ENCODE measurements around the gene ADARB2.

ADARB2 gene

DNA sequence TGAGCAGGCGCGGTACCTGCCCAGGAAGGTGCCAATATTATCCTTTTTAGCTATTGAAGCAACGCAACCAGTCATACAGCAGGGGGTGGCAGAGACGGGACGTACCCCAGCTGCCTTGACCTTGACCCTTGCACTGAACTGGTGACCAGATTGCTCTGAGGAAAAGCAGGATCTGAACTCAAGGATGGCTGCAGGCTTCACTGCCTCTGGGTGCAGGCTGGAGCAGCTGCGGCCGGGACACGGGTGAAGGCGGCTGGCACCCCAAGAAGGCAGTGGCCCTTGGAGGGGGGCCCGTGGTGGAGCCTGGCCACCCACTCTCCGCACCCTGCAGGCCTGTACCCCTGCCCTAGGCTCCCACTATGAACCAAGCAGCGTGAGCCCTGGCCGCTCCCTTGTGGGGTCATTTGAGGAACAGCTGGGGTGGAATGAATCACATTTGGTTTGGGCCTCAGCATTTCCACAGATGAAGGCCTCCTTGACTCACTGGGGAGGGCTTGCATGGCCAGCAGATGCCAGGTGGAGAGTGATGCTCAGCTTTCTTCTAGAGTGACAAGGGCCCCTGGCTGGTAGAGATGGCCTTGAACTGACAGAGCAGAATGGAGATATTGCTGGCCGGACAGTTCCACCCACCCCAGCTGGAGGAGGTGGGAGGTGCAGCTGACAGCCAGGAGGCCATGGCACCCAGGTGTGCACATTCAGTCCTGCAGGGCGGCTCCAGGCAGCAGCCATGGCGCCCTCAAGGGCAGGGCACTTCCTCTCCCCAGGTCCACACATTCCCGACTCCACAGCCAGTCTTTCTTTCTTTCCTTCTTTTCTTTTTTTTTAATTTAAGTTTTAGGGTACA lies 462.4 kb downstream of the ADARB2 start:
- TF ChIP-seq, protein P1, sequence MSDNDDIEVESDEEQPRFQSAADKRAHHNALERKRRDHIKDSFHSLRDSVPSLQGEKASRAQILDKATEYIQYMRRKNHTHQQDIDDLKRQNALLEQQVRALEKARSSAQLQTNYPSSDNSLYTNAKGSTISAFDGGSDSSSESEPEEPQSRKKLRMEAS (IDR thresholded peaks at IDR 0.05), result no peak
- TF ChIP-seq ZBTB7A (IDR thresholded peaks at IDR 0.05; ENCODE audit: low read depth) (no peak), CREB1 (IDR thresholded peaks at IDR 0.05; ENCODE audit: low read depth) (no peak), FOXM1 (IDR thresholded peaks at IDR 0.05; ENCODE audit: borderline replicate concordance, low read depth) (no peak), EP300 (IDR thresholded peaks at IDR 0.05; ENCODE audit: borderline replicate concordance) (no peak), CEBPB (IDR thresholded peaks at IDR 0.05) (no peak), USF1 (IDR thresholded peaks at IDR 0.05) (no peak), TEAD4 (IDR thresholded peaks at IDR 0.05) (no peak)

DNA sequence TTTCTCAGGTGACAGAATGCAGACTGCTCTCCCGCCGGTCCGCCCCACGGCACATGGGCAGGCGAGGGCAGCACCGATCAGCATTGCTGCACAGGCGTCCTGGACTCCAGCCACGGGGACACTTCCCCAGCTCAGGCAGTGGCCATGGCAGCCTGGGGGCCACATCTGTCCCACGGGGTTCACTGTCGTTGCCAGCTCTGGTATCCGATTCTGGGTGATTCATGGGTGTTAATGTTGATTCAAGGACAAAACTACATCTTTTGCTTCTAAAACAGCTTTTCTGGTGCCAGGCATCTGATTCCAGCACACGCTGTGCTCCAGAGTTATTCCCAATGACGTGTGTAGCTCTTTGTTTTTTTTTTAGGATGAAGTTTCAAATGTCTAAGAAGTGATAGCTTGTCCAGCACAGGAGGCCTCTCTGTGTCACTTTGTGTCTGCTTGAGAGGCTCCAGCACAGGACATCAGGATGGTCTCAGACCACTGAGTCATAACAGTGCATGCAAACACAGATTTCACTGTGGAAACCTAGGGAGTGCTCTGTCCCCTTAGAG lies 463.1 kb downstream of the ADARB2 start:
- no peak for TF ChIP-seq CEBPB (IDR thresholded peaks at IDR 0.05)
- TF ChIP-seq TEAD4 (IDR thresholded peaks at IDR 0.05), result no peak
- no peak for TF ChIP-seq EGR1 (IDR thresholded peaks at IDR 0.05)
- no peak for TF ChIP-seq FOXM1 (IDR thresholded peaks at IDR 0.05; ENCODE audit: borderline replicate concordance, low read depth)
- TF ChIP-seq USF1 (IDR thresholded peaks at IDR 0.05), result no peak
- no peak for TF ChIP-seq TCF12 (IDR thresholded peaks at IDR 0.05; ENCODE audit: low read depth)
- no peak for TF ChIP-seq CREB1 (IDR thresholded peaks at IDR 0.05; ENCODE audit: low read depth)
- no peak for TF ChIP-seq NFIC (IDR thresholded peaks at IDR 0.05)
- TF ChIP-seq, protein P1 (IDR thresholded peaks at IDR 0.05), result no peak
- no peak for TF ChIP-seq ZBTB7A (IDR thresholded peaks at IDR 0.05; ENCODE audit: low read depth)
- TF ChIP-seq REST (IDR thresholded peaks at IDR 0.05; ENCODE audit: low read depth), result no peak
- TF ChIP-seq EP300 (IDR thresholded peaks at IDR 0.05; ENCODE audit: borderline replicate concordance), result no peak
- no peak for TF ChIP-seq TAF1 (IDR thresholded peaks at IDR 0.05; ENCODE audit: low read depth)
- TF ChIP-seq RAD21 (IDR thresholded peaks at IDR 0.05; ENCODE audit: low read depth), result no peak
- TF ChIP-seq YY1 (IDR thresholded peaks at IDR 0.05; ENCODE audit: low read depth), result no peak

- TF ChIP-seq NFIC (IDR thresholded peaks at IDR 0.05) (no peak), EP300 (IDR thresholded peaks at IDR 0.05; ENCODE audit: borderline replicate concordance) (no peak), ZBTB7A (IDR thresholded peaks at IDR 0.05; ENCODE audit: low read depth) (no peak), CREB1 (IDR thresholded peaks at IDR 0.05; ENCODE audit: low read depth) (no peak), REST (IDR thresholded peaks at IDR 0.05; ENCODE audit: low read depth) (no peak), TEAD4 (IDR thresholded peaks at IDR 0.05) (no peak), USF1 (IDR thresholded peaks at IDR 0.05) (no peak), RAD21 (IDR thresholded peaks at IDR 0.05; ENCODE audit: low read depth) (no peak), TCF12 (IDR thresholded peaks at IDR 0.05; ENCODE audit: low read depth) (no peak), FOXM1 (IDR thresholded peaks at IDR 0.05; ENCODE audit: borderline replicate concordance, low read depth) (no peak), TAF1 (IDR thresholded peaks at IDR 0.05; ENCODE audit: low read depth) (no peak), EGR1 (IDR thresholded peaks at IDR 0.05) (no peak), YY1 (IDR thresholded peaks at IDR 0.05; ENCODE audit: low read depth) (no peak), CEBPB (IDR thresholded peaks at IDR 0.05) (no peak)
- TF ChIP-seq, protein P1 (IDR thresholded peaks at IDR 0.05), result no peak
Observed at GRCh38 chr10:1273372-1274105, 463.8 kb downstream of the ADARB2 start.

- no peak for TF ChIP-seq CEBPB (IDR thresholded peaks at IDR 0.05)
- TF ChIP-seq NFIC (IDR thresholded peaks at IDR 0.05), result no peak
- no peak for TF ChIP-seq TEAD4 (IDR thresholded peaks at IDR 0.05)
- no peak for TF ChIP-seq USF1 (IDR thresholded peaks at IDR 0.05)
- no peak for TF ChIP-seq YY1 (IDR thresholded peaks at IDR 0.05; ENCODE audit: low read depth)
- no peak for TF ChIP-seq ZBTB7A (IDR thresholded peaks at IDR 0.05; ENCODE audit: low read depth)
- TF ChIP-seq EGR1 (IDR thresholded peaks at IDR 0.05), result no peak
- no peak for TF ChIP-seq RAD21 (IDR thresholded peaks at IDR 0.05; ENCODE audit: low read depth)
- no peak for TF ChIP-seq TAF1 (IDR thresholded peaks at IDR 0.05; ENCODE audit: low read depth)
- no peak for TF ChIP-seq CREB1 (IDR thresholded peaks at IDR 0.05; ENCODE audit: low read depth)
- TF ChIP-seq TCF12 (IDR thresholded peaks at IDR 0.05; ENCODE audit: low read depth), result no peak
- no peak for TF ChIP-seq REST (IDR thresholded peaks at IDR 0.05; ENCODE audit: low read depth)
- no peak for TF ChIP-seq EP300 (IDR thresholded peaks at IDR 0.05; ENCODE audit: borderline replicate concordance)
- TF ChIP-seq, protein P1 (IDR thresholded peaks at IDR 0.05), result no peak
- no peak for TF ChIP-seq FOXM1 (IDR thresholded peaks at IDR 0.05; ENCODE audit: borderline replicate concordance, low read depth)
Observed at GRCh38 chr10:1272777-1273161, 464.6 kb downstream of the ADARB2 start.

Data from Ishikawa (cell line).